Activated CD4-positive, alpha-beta T cell treated with anti-CD3 and anti-CD28 coated beads, Interleukin-2, amount 10 ng/mL, durations not matched to agents 24 days and 14 days (primary cell): ENCODE data around the gene GPR146. TPM values are rescaled to one million over a fixed set of nuclear protein-coding genes. Genes with fewer than 3 reads are reported as not detected.

Experiments used
- DNase-seq: peaks from one replicate; pipeline ENCODE4 v3.0.0; 2022
- H3K27ac Mint-ChIP-seq: one replicate; pipeline ENCODE4 v1.8.0; 2022; ENCODE audit warnings: mild to moderate bottlenecking, mixed read lengths
- H3K27me3 Mint-ChIP-seq: one replicate; pipeline ENCODE4 v1.8.0; 2022; ENCODE audit warnings: mixed read lengths
- H3K36me3 Mint-ChIP-seq: one replicate; pipeline ENCODE4 v1.8.0; 2022; ENCODE audit warnings: low read depth, mild to moderate bottlenecking, mixed read lengths
- H3K4me1 Mint-ChIP-seq: one replicate; pipeline ENCODE4 v1.8.0; 2021; ENCODE audit warnings: mixed read lengths
- H3K4me3 Mint-ChIP-seq: one replicate; pipeline ENCODE4 v1.8.0; 2022; ENCODE audit warnings: mild to moderate bottlenecking, moderate library complexity, mixed read lengths
- H3K9me3 Mint-ChIP-seq: one replicate; pipeline ENCODE4 v1.8.0; 2021; ENCODE audit warnings: mixed read lengths
- intact Hi-C: fragments of 100-400 bp; cut with micrococcal nuclease; formaldehyde crosslinking; loops from one replicate; pipeline ENCODE4 v1.15.1; 2023
- total RNA-seq: library from RNA; stranded (reverse); gene quantifications from 2 replicates; pipeline ENCODE4 v1.2.3, GENCODE V29; 2022

Gene GPR146
- total RNA-seq, 1 donor from 2014 or later: 2.5 TPM

- H3K9me3 Mint-ChIP-seq: no peaks in the 10 kb centered on the region
- H3K27me3 Mint-ChIP-seq: no peaks in the 10 kb centered on the region
- DNase-seq: no peak
- intact Hi-C loops: no loop called here
- H3K4me3 Mint-ChIP-seq: no peak overlapping the region
- H3K36me3 Mint-ChIP-seq: no peaks in the 10 kb centered on the region
- H3K4me1 Mint-ChIP-seq: peaks cover 18% of the 10 kb centered on the region
- H3K27ac Mint-ChIP-seq: peak overlapping the region; percentile 66
Observed at GRCh38 chr7:1104516-1105179, 60.3 kb downstream of the GPR146 start.

GRCh38 chr7:1105189-1105588, 60.8 kb downstream of the GPR146 start:
- peaks cover 18% of the 10 kb centered on the region for H3K4me1 Mint-ChIP-seq
- intact Hi-C loops: no loop called here
- DNase-seq: no peak
- H3K9me3 Mint-ChIP-seq: no peaks in the 10 kb centered on the region
- H3K4me3 Mint-ChIP-seq: no peak overlapping the region
- no peaks in the 10 kb centered on the region for H3K27me3 Mint-ChIP-seq
- no peaks in the 10 kb centered on the region for H3K36me3 Mint-ChIP-seq
- no peak overlapping the region for H3K27ac Mint-ChIP-seq

DNA sequence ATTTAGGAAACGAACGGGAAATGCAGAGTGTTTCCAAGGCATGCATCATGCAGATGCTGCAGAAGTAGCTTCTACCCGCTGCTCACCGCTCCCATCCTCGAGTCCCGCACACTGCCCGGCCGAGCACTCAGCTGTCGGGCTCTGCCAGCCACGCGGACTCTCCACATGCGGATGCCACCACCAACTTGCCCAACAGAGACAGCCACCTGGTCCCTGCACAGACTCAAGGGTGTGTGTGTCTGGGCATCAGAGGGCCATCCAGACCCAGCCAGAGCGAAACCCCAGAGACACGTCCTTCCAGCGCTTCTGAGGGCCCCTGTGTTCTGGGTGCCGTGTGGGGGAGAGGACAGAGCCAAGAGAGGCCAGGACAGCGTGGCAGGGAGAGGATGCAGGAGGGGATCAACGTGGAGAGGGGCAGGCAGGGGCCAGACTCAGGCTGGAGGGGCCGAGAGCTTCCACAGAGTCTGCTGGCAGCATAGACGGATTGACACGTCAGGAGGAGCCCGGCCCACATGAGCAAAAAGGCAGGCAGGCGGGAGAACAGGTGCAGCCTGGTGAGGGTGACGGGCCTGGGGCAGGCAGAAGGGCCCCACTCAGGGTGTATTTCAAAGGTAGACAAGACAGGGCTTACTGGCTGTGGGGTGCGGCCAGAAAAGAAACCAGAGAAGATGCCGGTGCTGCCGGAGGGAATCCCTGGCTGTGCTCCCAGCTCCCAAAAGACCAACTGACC, 61.9 kb downstream of the GPR146 start:
- H3K4me1 Mint-ChIP-seq: peaks cover 18% of the 10 kb centered on the region
- no peak overlapping the region for H3K4me3 Mint-ChIP-seq
- intact Hi-C loops: no loop called here
- no peak for DNase-seq
- no peaks in the 10 kb centered on the region for H3K9me3 Mint-ChIP-seq
- no peak overlapping the region for H3K27ac Mint-ChIP-seq
- no peaks in the 10 kb centered on the region for H3K36me3 Mint-ChIP-seq
- no peaks in the 10 kb centered on the region for H3K27me3 Mint-ChIP-seq

GRCh38 chr7:1106793-1107421, 62.6 kb downstream of the GPR146 start:
- Mint-ChIP-seq H3K4me1 (peaks cover 18% of the 10 kb centered on the region), H3K27ac (no peak overlapping the region), H3K36me3 (no peaks in the 10 kb centered on the region), H3K27me3 (no peaks in the 10 kb centered on the region), H3K4me3 (no peak overlapping the region), H3K9me3 (no peaks in the 10 kb centered on the region)
- intact Hi-C loops: no loop called here
- no peak for DNase-seq

DNA sequence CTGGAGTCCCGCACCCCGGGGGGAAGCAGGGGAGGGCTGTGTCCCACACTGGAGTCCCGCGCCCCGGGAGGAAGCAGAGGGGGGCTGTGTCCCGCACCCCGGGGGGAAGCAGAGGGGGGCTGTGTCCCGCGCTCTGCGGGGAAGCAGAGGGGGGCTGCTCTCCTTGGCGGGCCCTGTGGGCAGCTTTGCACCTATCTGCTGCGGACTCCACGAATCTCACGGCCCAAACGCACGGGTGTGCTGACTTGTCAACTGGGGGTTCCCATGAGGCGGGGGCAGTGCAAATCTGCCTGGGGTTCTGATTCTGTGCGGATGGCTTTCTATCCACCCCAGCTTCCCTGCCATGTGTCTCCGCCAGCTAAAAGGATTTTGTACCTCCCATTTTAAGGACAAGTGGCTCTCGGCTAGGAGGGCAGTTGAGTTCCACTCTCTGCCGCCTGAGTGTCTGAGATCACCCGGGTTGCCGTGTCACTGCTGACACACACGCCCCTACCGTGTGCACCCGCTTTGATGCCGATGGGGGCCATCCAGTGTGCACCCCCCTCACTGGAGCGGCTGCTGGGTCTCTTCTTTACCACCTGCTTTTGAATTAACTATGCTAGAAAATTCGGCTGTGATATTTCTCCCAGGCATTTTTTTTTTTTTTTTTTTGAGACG, 64.0 kb downstream of the GPR146 start:
- Mint-ChIP-seq H3K4me3 (no peak overlapping the region), H3K4me1 (peaks cover 12% of the 10 kb centered on the region), H3K9me3 (no peaks in the 10 kb centered on the region), H3K36me3 (no peaks in the 10 kb centered on the region), H3K27me3 (no peaks in the 10 kb centered on the region), H3K27ac (no peak overlapping the region)
- intact Hi-C loops: no loop called here
- no peak for DNase-seq

Other genes with a start within 250 kb of the GPR146 start
- 85.8 and 90.3 TPM in 2 replicates for gene SUN1, start 212.1 kb upstream of the GPR146 start, total RNA-seq
- 35.8 and 41.0 TPM in 2 replicates for gene GET4, start 168.0 kb upstream of the GPR146 start, total RNA-seq
- 65.9 and 70.2 TPM in 2 replicates for gene ADAP1, start 89.9 kb upstream of the GPR146 start, total RNA-seq
- 15.3 and 22.4 TPM in 2 replicates for gene COX19, start 69.0 kb upstream of the GPR146 start, total RNA-seq
- gene CYP2W1, start 61.4 kb upstream of the GPR146 start, total RNA-seq: not detected in 2 replicates
- 0.09 TPM in 1 of 2 replicates, not detected in the other for gene GPER1, start 43.6 kb downstream of the GPR146 start, total RNA-seq
- gene ZFAND2A, start 115.7 kb downstream of the GPR146 start, total RNA-seq: 19.9 and 24.2 TPM in 2 replicates
- not detected in 2 replicates for gene UNCX, start 188.3 kb downstream of the GPR146 start, total RNA-seq